GM19468 (cell line): ENCODE results near the gene AGXT.

Experiments
- ATAC-seq: cut with Tn5 transposase; IDR thresholded peaks from one replicate; pipeline ENCODE4 v1.9.1; 2021; ENCODE audit warnings: mild to moderate bottlenecking, moderate library complexity, moderate number of reproducible peaks; ENCODE audit not compliant: unreplicated experiment; ENCODE audit errors: extremely low read depth

The AGXT gene

GRCh38 chr2:240865391-240865790 lies 3.2 kb upstream of the AGXT start:
- ATAC-seq, result no peak

GRCh38 chr2:240869109-240869955 lies 708 bp downstream of the AGXT start:
- ATAC-seq, result no peak

- ATAC-seq, result no peak
Observed at GRCh38 chr2:240869956-240870875, 1.6 kb downstream of the AGXT start.

- no peak for ATAC-seq
Observed at GRCh38 chr2:240871071-240871958, 2.7 kb downstream of the AGXT start.

GRCh38 chr2:240872317-240873097 lies 3.9 kb downstream of the AGXT start:
- ATAC-seq, result no peak

- ATAC-seq, result no peak
Observed at GRCh38 chr2:240873098-240873788, 4.6 kb downstream of the AGXT start.

GRCh38 chr2:240873805-240874714 lies 5.4 kb downstream of the AGXT start:
- ATAC-seq, result no peak

GRCh38 chr2:240874715-240875227 lies 6.1 kb downstream of the AGXT start:
- no peak for ATAC-seq

- no peak for ATAC-seq
Observed at GRCh38 chr2:240875228-240876034, 6.8 kb downstream of the AGXT start.

- ATAC-seq, result no peak
Observed at GRCh38 chr2:240876035-240876474, 7.4 kb downstream of the AGXT start.

- no peak for ATAC-seq
Observed at GRCh38 chr2:240876475-240877251, 8.0 kb downstream of the AGXT start.

GRCh38 chr2:240877460-240878340 lies 9.1 kb downstream of the AGXT start:
- ATAC-seq, result no peak

GRCh38 chr2:240878341-240878936 lies 9.8 kb downstream of the AGXT start:
- no peak for ATAC-seq

- ATAC-seq, result no peak
Observed at GRCh38 chr2:240879105-240879504, 10.5 kb downstream of the AGXT start.

- no peak for ATAC-seq
Observed at GRCh38 chr2:240881913-240882312, 13.3 kb downstream of the AGXT start.
